PFSK-1 (cell line): ENCODE results near the gene PCDHA2.

Experiments
- POLR2AphosphoS5 ChIP-seq: IDR thresholded peaks from 2 replicates; pipeline ENCODE4 v1.6.1; 2012; ENCODE audit warnings: low read depth, mild to moderate bottlenecking, control low read depth, low read length, moderate library complexity
- REST ChIP-seq, 2 experiments: IDR thresholded peaks; 2 replicates each; pipeline versions ENCODE4 v1.6.1 to v1.8.0; 2011 to 2012; ENCODE audit warnings: low read depth in 2 of 2, low read length in 2 of 2, control low read depth in 1 of 2, inconsistent platforms in 1 of 2, mild to moderate bottlenecking in 1 of 2, moderate library complexity in 1 of 2; ENCODE audit not compliant: insufficient read depth in 1 of 2
- TAF1 ChIP-seq: IDR thresholded peaks from 2 replicates; pipeline ENCODE4 v1.6.1; 2012; ENCODE audit warnings: low read length, control low read depth, borderline replicate concordance; ENCODE audit not compliant: insufficient read depth

- TF ChIP-seq POLR2AphosphoS5 (no peak), REST (IDR thresholded peaks at IDR 0.05; ENCODE audit: insufficient read depth in 1 of 2, low read depth in 2 of 2, low read length in 2 of 2) (no peak), TAF1 (no peak)
Observed at GRCh38 chr5:140800816-140801493, 6.3 kb downstream of the PCDHA2 start, which contains the start of gene PCDHA3.
